ENCODE data around the gene GRM5. TPM values are rescaled to one million over a fixed set of nuclear protein-coding genes. Genes with fewer than 3 reads are reported as not detected.

GRM5 gene
- total RNA-seq, 1 donor from 2014 or later: not detected

- H3K9me3 ChIP-seq (ENCODE audit: low read depth): no peaks in the 10 kb centered on the region
- Mint-ChIP-seq H3K27ac (no peak overlapping the region), H3K4me1 (no peaks in the 10 kb centered on the region), H3K27me3 (ENCODE audit: insufficient read depth, low read depth) (no peaks in the 10 kb centered on the region), H3K36me3 (no peaks in the 10 kb centered on the region), H3K4me3 (no peak overlapping the region), H3K9me3 (no peaks in the 10 kb centered on the region)
- no peak overlapping the region for H2AFZ ChIP-seq (replicated peaks)
- no peaks in the 10 kb centered on the region for H3K27me3 ChIP-seq
- no peaks in the 10 kb centered on the region for H3F3A ChIP-seq (ENCODE audit: low read depth)
- no peaks in the 10 kb centered on the region for H3K79me2 ChIP-seq (ENCODE audit: low read depth)
- H4K20me1 ChIP-seq (ENCODE audit: low read depth): no peaks in the 10 kb centered on the region
- no peak for DNase-seq (ENCODE audit: low spot score)
- H3K4me3 ChIP-seq: no peak overlapping the region
- H3K4me2 ChIP-seq: no peak overlapping the region
- no peak overlapping the region for H3K27ac ChIP-seq
- TF ChIP-seq EZH2 (IDR thresholded peaks at IDR 0.05): no peak
- TF ChIP-seq, protein P1, sequence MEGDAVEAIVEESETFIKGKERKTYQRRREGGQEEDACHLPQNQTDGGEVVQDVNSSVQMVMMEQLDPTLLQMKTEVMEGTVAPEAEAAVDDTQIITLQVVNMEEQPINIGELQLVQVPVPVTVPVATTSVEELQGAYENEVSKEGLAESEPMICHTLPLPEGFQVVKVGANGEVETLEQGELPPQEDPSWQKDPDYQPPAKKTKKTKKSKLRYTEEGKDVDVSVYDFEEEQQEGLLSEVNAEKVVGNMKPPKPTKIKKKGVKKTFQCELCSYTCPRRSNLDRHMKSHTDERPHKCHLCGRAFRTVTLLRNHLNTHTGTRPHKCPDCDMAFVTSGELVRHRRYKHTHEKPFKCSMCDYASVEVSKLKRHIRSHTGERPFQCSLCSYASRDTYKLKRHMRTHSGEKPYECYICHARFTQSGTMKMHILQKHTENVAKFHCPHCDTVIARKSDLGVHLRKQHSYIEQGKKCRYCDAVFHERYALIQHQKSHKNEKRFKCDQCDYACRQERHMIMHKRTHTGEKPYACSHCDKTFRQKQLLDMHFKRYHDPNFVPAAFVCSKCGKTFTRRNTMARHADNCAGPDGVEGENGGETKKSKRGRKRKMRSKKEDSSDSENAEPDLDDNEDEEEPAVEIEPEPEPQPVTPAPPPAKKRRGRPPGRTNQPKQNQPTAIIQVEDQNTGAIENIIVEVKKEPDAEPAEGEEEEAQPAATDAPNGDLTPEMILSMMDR (IDR thresholded peaks at IDR 0.05): no peak
- no peak for TF ChIP-seq EZH2phosphoT487 (IDR thresholded peaks at IDR 0.05)
- H3K9ac ChIP-seq: no peak overlapping the region
- H3K36me3 ChIP-seq: no peaks in the 10 kb centered on the region
- H3K4me1 ChIP-seq: no peaks in the 10 kb centered on the region
Observed at GRCh38 chr11:88666364-88666763, 399.4 kb downstream of the GRM5 start.

- no peak for DNase-seq (ENCODE audit: low spot score)
- H3K27ac Mint-ChIP-seq: no peak overlapping the region
Observed at GRCh38 chr11:88657076-88657738, 408.6 kb downstream of the GRM5 start.

GRCh38 chr11:88656283-88656682 lies 409.5 kb downstream of the GRM5 start:
- H4K20me1 ChIP-seq (ENCODE audit: low read depth): no peaks in the 10 kb centered on the region
- no peak for DNase-seq (ENCODE audit: low spot score)
- H3K4me2 ChIP-seq: no peak overlapping the region
- H3K9me3 ChIP-seq (ENCODE audit: low read depth): no peaks in the 10 kb centered on the region
- H3K4me3 Mint-ChIP-seq: no peak overlapping the region
- no peak overlapping the region for H3K27ac Mint-ChIP-seq
- no peak overlapping the region for H3K27ac ChIP-seq
- no peaks in the 10 kb centered on the region for H3K36me3 ChIP-seq
- no peak overlapping the region for H3K9ac ChIP-seq
- no peak overlapping the region for H2AFZ ChIP-seq (replicated peaks)
- H3K27me3 Mint-ChIP-seq (ENCODE audit: insufficient read depth, low read depth): no peaks in the 10 kb centered on the region
- H3K4me1 Mint-ChIP-seq: no peaks in the 10 kb centered on the region
- H3K4me1 ChIP-seq: no peaks in the 10 kb centered on the region
- H3K36me3 Mint-ChIP-seq: no peaks in the 10 kb centered on the region
- no peaks in the 10 kb centered on the region for H3K27me3 ChIP-seq
- H3F3A ChIP-seq (ENCODE audit: low read depth): no peaks in the 10 kb centered on the region
- H3K4me3 ChIP-seq: no peak overlapping the region
- TF ChIP-seq EZH2phosphoT487 (IDR thresholded peaks at IDR 0.05): no peak
- no peak for TF ChIP-seq EZH2 (IDR thresholded peaks at IDR 0.05)
- TF ChIP-seq, protein P1 (IDR thresholded peaks at IDR 0.05): no peak
- no peaks in the 10 kb centered on the region for H3K9me3 Mint-ChIP-seq
- H3K79me2 ChIP-seq (ENCODE audit: low read depth): no peaks in the 10 kb centered on the region

More at GRCh38 chr11:88657076-88657738, 408.6 kb downstream of the GRM5 start:
- Mint-ChIP-seq H3K4me3 (no peak overlapping the region), H3K27me3 (ENCODE audit: insufficient read depth, low read depth) (no peaks in the 10 kb centered on the region), H3K4me1 (no peaks in the 10 kb centered on the region), H3K36me3 (no peaks in the 10 kb centered on the region), H3K9me3 (no peaks in the 10 kb centered on the region)
- no peak overlapping the region for H3K4me3 ChIP-seq
- H2AFZ ChIP-seq (replicated peaks): no peak overlapping the region
- no peak overlapping the region for H3K27ac ChIP-seq
- no peaks in the 10 kb centered on the region for H3K4me1 ChIP-seq
- TF ChIP-seq EZH2phosphoT487 (IDR thresholded peaks at IDR 0.05) (no peak), EZH2 (IDR thresholded peaks at IDR 0.05) (no peak)
- TF ChIP-seq, protein P1 (IDR thresholded peaks at IDR 0.05): no peak
- H3K9ac ChIP-seq: no peak overlapping the region
- H3F3A ChIP-seq (ENCODE audit: low read depth): no peaks in the 10 kb centered on the region
- no peaks in the 10 kb centered on the region for H3K9me3 ChIP-seq (ENCODE audit: low read depth)
- H3K79me2 ChIP-seq (ENCODE audit: low read depth): no peaks in the 10 kb centered on the region
- no peaks in the 10 kb centered on the region for H4K20me1 ChIP-seq (ENCODE audit: low read depth)
- H3K36me3 ChIP-seq: no peaks in the 10 kb centered on the region
- no peak overlapping the region for H3K4me2 ChIP-seq
- no peaks in the 10 kb centered on the region for H3K27me3 ChIP-seq

Measured in neural progenitor cell (in vitro differentiated cells).